ENCODE results near the gene SEBOX.
"Not testable (repeated sequence)": the region's sequence is repeated elsewhere in the genome, so short reads cannot be mapped to it uniquely, and the experiment has no call there.

SEBOX gene

GRCh38 chr17:28340374-28340773 is 24.6 kb downstream of the SEBOX start:
- DNase-seq (ENCODE audit: low read depth in 2 of 2) = no peak

GRCh38 chr17:28339431-28339830 is 25.6 kb downstream of the SEBOX start:
- DNase-seq (ENCODE audit: low read depth in 2 of 2) = no peak

GRCh38 chr17:28338769-28339212 is 26.2 kb downstream of the SEBOX start:
- not testable (repeated sequence) for DNase-seq (ENCODE audit: low read depth in 2 of 2)

- DNase-seq (ENCODE audit: low read depth in 2 of 2) = no peak
Measured at GRCh38 chr17:28338056-28338768, 26.8 kb downstream of the SEBOX start.

- no peak for DNase-seq (ENCODE audit: low read depth in 2 of 2)
Measured at GRCh38 chr17:28335959-28336871, 28.8 kb downstream of the SEBOX start.

- peak; percentile 81 to 96 for DNase-seq (ENCODE audit: low read depth in 2 of 2)
Measured at GRCh38 chr17:28335201-28335958, 29.6 kb downstream of the SEBOX start, which contains the start of the genes IFT20 and TNFAIP1. IFT20 (minus strand) TSS chr17:28335472; CDS start chr17:28331985, 3,487 bp downstream. TNFAIP1 (plus strand) TSS chr17:28335761; CDS start chr17:28339522, 3,761 bp downstream.

- DNase-seq (ENCODE audit: low read depth in 2 of 2) = no peak
Measured at GRCh38 chr17:28334666-28335200, 30.3 kb downstream of the SEBOX start.

- no peak for DNase-seq (ENCODE audit: low read depth in 2 of 2)
Measured at GRCh38 chr17:28334171-28334570, 30.8 kb downstream of the SEBOX start.

- DNase-seq (ENCODE audit: low read depth in 2 of 2) = no peak
Measured at GRCh38 chr17:28333083-28333746, 31.8 kb downstream of the SEBOX start.

GRCh38 chr17:28331891-28332420 is 33.0 kb downstream of the SEBOX start:
- no peak for DNase-seq (ENCODE audit: low read depth in 2 of 2)

GRCh38 chr17:28330671-28331070 is 34.3 kb downstream of the SEBOX start:
- DNase-seq (ENCODE audit: low read depth in 2 of 2) = no peak

GRCh38 chr17:28328325-28328724 is 36.7 kb downstream of the SEBOX start:
- DNase-seq (ENCODE audit: low read depth in 2 of 2) = no peak

- DNase-seq (ENCODE audit: low read depth in 2 of 2) = no peak
Measured at GRCh38 chr17:28327709-28328108, 37.3 kb downstream of the SEBOX start.

- no peak for DNase-seq (ENCODE audit: low read depth in 2 of 2)
Measured at GRCh38 chr17:28327031-28327607, 37.9 kb downstream of the SEBOX start.

- DNase-seq (ENCODE audit: low read depth in 2 of 2) = no peak
Measured at GRCh38 chr17:28326114-28326513, 38.9 kb downstream of the SEBOX start.

GRCh38 chr17:28325211-28325610 is 39.8 kb downstream of the SEBOX start:
- DNase-seq (ENCODE audit: low read depth in 2 of 2) = no peak

- DNase-seq (ENCODE audit: low read depth in 2 of 2) = no peak
Measured at GRCh38 chr17:28324781-28325180, 40.2 kb downstream of the SEBOX start.

- DNase-seq (ENCODE audit: low read depth in 2 of 2) = no peak
Measured at GRCh38 chr17:28324267-28324745, 40.7 kb downstream of the SEBOX start.

GRCh38 chr17:28320215-28321061 is 44.6 kb downstream of the SEBOX start:
- no peak for DNase-seq (ENCODE audit: low read depth in 2 of 2)
